Adrenal gland (tissue), 12 donors: Measurements from ENCODE around the gene ANKS1B. TPM values are rescaled to one million over a fixed set of nuclear protein-coding genes. Genes with fewer than 3 reads are reported as not detected.

Source experiments
- DNase-seq, 7 donors: peaks; one replicate each; pipeline ENCODE4 v3.0.0-alpha.2; 2019 to 2020
- H3K27ac ChIP-seq, 5 donors: fragments of 200-600 bp; sonication (generic) in 4 of 5; 1 replicate in 3 of 5; 2 replicates in 2 of 5; pipeline versions ENCODE4 v1.5.1 to v1.8.0; 2016 to 2020; ENCODE audit warnings: mild to moderate bottlenecking in 1 of 5
- H3K27me3 ChIP-seq: fragments of 200-600 bp; 2 replicates; pipeline ENCODE4 v1.8.0; 2021
- H3K36me3 ChIP-seq, 2 donors: fragments of 200-600 bp; replicated peaks in 1 of 2; 1 replicate in 1 of 2; 2 replicates in 1 of 2; pipeline versions ENCODE4 v1.5.1 to v1.8.0; 2018 to 2022
- H3K4me1 ChIP-seq, 2 donors: fragments of 200-600 bp; replicated peaks in 1 of 2; 1 replicate in 1 of 2; 2 replicates in 1 of 2; pipeline versions ENCODE4 v1.5.1 to v1.8.0; 2018 to 2021
- H3K4me3 ChIP-seq, 4 donors: fragments of 200-600 bp; sonication (generic) in 3 of 4; one replicate each; pipeline ENCODE4 v1.5.1; 2016 to 2018
- H3K9me3 ChIP-seq, 3 donors: fragments of 200-600 bp; sonication (generic) in 1 of 3; replicated peaks in 1 of 3; 1 replicate in 2 of 3; 2 replicates in 1 of 3; pipeline versions ENCODE4 v1.5.1 to v1.8.0; 2016 to 2021
- CTCF ChIP-seq, 6 experiments: fragments of 450-650 bp in 4 of 6; fragments of 200-600 bp in 2 of 6; sonication (generic) in 1 of 6; IDR thresholded peaks; 1 replicate in 5 of 6; 2 replicates in 1 of 6; pipeline versions ENCODE4 v1.5.1 to v1.8.0; 2016 to 2021; ENCODE audit warnings: antibody characterized with exemption in 6 of 6, mild to moderate bottlenecking in 2 of 6, moderate library complexity in 1 of 6
- POLR2A ChIP-seq, 2 donors: fragments of 450-650 bp; IDR thresholded peaks; one replicate each; pipeline ENCODE4 v1.6.1; 2017; ENCODE audit warnings: antibody characterized with exemption in 2 of 2, mild to moderate bottlenecking in 2 of 2, moderate library complexity in 1 of 2
- WGBS, 4 donors: extraction: QIAGEN DNeasy Blood & Tissue Kit in 2 of 4; methylation state at CpG; one replicate each; pipeline versions ENCODE4 v1.1.5 to v1.1.7; 2013 to 2017; 5-methylcytosine and 5-hydroxymethylcytosine counted together
- intact Hi-C, 2 donors: fragments of 100-400 bp; cut with DNase I; formaldehyde crosslinking; loops; one replicate each; pipeline versions ENCODE4 v1.14.1 to v1.15.0; 2022 to 2023
- polyA plus RNA-seq, 3 donors: library from polyadenylated mRNA; stranded (reverse); fragments of 200-250 nt in 2 of 3; fragments of 350-450 nt in 1 of 3; fragmentation: Illumina TruSeq in 1 of 3; extraction: RNeasy Lipid Tissue Mini Kit (QIAGEN cat#74804) in 1 of 3; gene quantifications; one replicate each; pipeline ENCODE4 v1.2.3, GENCODE V29; 2013 to 2014
- total RNA-seq, 9 donors: library from RNA; depleted of rRNA in 4 of 9; stranded (reverse); fragments of >200 nt in 4 of 9; fragments of 120-200 nt in 1 of 9; fragmentation: NEBNext Ultra II Directional in 1 of 9; extraction: Animal tissue kit (Norgen Biotek cat#: 25700) in 1 of 9; gene quantifications; one replicate each; pipeline versions ENCODE4 v1.1.0 to v1.2.4, GENCODE V29; 2013 to 2023
- donor health status: healthy with polysubstance abuse.
- donor health status: Bipolar disorder and iron deficiency.
- donor health status: DM: yes; HTN: yes; CAD: no.
- donor health status: DM: no; HTN: no; CAD: no.
- donor health status: DM: no; HTN: no; CAD: no.
- donor health status: DM: yes; HTN: yes; CAD: no.

The ANKS1B gene
- total and polyA plus RNA-seq, 12 donors = 1.3 to 28.1 (median 8.0) TPM

- intact Hi-C loops = no loop called here
- Histone ChIP-seq H3K9me3 (no peaks in the 10 kb centered on the region), H3K4me1 (peaks cover 4 to 6% of the 10 kb centered on the region in 2 donors), H3K27ac (no peak overlapping the region), H3K36me3 (no peaks in the 10 kb centered on the region), H3K27me3 (peaks cover 7% of the 10 kb centered on the region), H3K4me3 (no peak overlapping the region)
- no peak for DNase-seq
- WGBS, 4 donors = 16 to 25% (median 16%) methylated on average over 3 of the region's 3 CpGs
- TF ChIP-seq CTCF (IDR thresholded peaks at IDR 0.05) (no peak), POLR2A (IDR thresholded peaks at IDR 0.05) (no peak)
Observed at GRCh38 chr12:98896938-98897337, 1087.8 kb downstream of the ANKS1B start.

DNA sequence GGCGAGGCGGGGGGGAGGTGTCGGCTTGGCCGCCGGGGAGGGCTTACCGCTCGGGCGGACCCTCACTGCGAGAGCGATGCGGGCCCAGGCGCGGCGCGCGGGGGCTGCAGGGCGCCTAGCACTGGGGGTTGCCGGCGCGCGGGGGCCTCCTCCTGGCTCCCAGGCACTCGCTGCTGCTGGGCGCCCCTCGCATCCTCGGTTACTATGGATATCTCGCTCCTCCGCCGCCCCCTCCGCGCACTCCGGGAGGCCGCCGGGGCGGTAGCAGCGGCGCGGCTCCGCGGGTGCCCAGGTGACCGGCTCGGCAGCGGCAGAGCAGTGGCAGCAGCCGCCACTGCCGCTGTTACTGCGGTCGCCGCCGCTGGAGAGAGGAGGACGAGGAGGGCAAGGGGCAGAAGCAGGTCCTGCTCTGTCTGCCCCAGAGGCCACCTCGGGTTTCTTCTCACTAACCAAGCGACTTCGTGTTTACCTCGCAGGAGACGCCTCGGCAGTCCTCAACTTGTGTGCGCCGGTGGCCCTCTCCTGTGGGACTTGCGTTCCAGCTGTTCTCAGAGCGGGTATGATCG, 1089.6 kb downstream of the ANKS1B start:
- Histone ChIP-seq H3K9me3 (no peaks in the 10 kb centered on the region), H3K4me3 (peak overlapping the region in 1 of 4 donors; percentile 46), H3K27me3 (peaks cover 7% of the 10 kb centered on the region), H3K4me1 (peaks cover 4 to 6% of the 10 kb centered on the region in 2 donors), H3K36me3 (no peaks in the 10 kb centered on the region), H3K27ac (no peak overlapping the region)
- TF ChIP-seq POLR2A (IDR thresholded peaks at IDR 0.05) (no peak), CTCF (IDR thresholded peaks at IDR 0.05) (no peak)
- intact Hi-C loops = no loop called here
- DNase-seq = peak in 4 of 7 donors; percentile 6 to 33 (median 20)
- 1 to 4% (median 2%) methylated on average over 14 to 60 of the region's 60 CpGs for WGBS, 4 donors

DNA sequence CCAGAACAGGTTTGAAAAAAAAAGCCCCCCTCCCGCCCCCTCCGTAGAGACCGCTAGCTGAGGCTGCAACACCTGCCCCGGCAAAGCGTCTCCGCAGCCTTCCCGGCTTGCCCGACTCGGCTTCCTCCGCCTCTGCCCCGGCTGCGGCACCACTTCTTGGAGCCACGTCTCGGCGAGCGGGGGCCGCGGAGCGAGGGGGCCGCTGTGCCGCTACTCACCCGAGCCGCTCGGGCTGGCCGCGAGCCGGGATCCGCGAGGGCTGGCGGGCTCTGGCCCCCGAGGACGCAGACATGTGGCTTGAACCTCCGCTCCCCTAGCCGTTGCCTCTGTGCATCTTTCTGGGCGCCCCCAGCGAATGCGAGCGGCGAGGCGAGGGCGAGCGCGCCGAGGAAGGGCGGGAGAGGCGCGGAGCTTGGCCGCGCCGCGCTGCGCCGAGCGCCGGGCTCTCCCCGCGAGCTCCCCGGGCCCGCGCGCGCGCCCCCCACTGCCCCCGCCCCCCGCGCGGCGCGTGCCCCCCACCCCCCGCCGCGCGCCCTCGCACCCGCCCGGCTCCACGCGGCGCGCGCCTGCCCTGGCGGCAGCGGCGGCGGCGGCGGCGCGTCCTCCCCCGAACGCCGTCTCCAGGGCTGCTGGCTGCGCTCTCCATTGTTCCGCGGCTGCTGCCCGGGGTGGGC, 1090.2 kb downstream of the ANKS1B start:
- 0 to 1% (median 0%) methylated on average over 3 to 96 of the region's 96 CpGs for WGBS, 4 donors
- H3K4me3 ChIP-seq = peak overlapping the region in 1 of 4 donors; percentile 57
- no peak for TF ChIP-seq POLR2A (IDR thresholded peaks at IDR 0.05)
- TF ChIP-seq CTCF (IDR thresholded peaks at IDR 0.05) = no peak
- H3K27ac ChIP-seq = no peak overlapping the region
- H3K36me3 ChIP-seq = no peaks in the 10 kb centered on the region
- peaks cover 7% of the 10 kb centered on the region for H3K27me3 ChIP-seq
- intact Hi-C loops = no loop called here
- no peaks in the 10 kb centered on the region for H3K9me3 ChIP-seq
- peak in 3 of 7 donors; percentile 2 to 26 (median 12) for DNase-seq
- H3K4me1 ChIP-seq = peaks cover 4 to 6% of the 10 kb centered on the region in 2 donors

DNA sequence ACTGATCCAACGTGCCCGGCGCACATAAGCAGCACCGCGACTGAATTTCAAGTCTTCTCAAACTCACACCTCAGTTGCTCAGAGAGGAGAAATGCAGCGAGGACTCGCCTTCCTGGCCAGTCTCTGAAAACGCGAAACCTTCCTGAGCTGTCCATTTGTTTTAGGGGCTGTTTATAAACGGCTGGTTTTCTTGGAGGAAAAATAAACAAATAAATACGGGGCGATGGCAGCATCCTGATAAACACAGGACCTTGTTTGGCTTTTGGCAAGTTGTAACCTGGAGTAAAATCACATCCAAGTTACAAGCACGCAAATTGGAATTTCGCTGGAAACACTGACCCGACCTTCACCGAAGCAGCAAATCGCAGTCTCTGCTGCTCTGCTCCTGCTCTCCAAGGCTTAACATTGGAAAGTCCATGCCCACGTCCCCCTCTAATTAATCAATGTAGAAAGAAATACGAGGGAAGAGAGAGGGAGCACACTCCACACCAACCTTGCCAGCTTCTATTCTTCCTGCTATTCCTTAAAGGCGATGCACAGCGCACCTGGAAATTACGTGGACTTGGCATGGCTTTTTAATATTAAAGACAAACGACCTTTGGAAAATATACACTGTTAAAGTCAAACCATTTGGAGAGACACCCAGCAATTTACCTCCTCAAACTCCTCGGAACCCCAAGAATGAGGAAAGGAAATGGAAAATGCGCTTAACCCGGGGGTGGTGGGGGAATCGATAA, 1090.9 kb downstream of the ANKS1B start:
- no peaks in the 10 kb centered on the region for H3K36me3 ChIP-seq
- H3K27me3 ChIP-seq = peaks cover 7% of the 10 kb centered on the region
- H3K27ac ChIP-seq = no peak overlapping the region
- H3K4me1 ChIP-seq = peaks cover 4 to 6% of the 10 kb centered on the region in 2 donors
- TF ChIP-seq CTCF (IDR thresholded peaks at IDR 0.05) (no peak), POLR2A (IDR thresholded peaks at IDR 0.05) (no peak)
- WGBS, 4 donors = 3 to 6% (median 4%) methylated on average over 27 of the region's 27 CpGs
- H3K4me3 ChIP-seq = peak overlapping the region in 1 of 4 donors; percentile 57
- intact Hi-C loops = no loop called here
- no peaks in the 10 kb centered on the region for H3K9me3 ChIP-seq
- no peak for DNase-seq
